PFSK-1 (cell line): ENCODE results near the gene NRXN3.

Experiments
- FOXP2 ChIP-seq: optimal IDR thresholded peaks from 2 replicates; pipeline ENCODE3; 2011; ENCODE audit warnings: borderline replicate concordance, control low read depth, inconsistent platforms; ENCODE audit not compliant: insufficient read depth; ENCODE audit errors: extremely low read length, extremely low read depth
- POLR2AphosphoS5 ChIP-seq: IDR thresholded peaks from 2 replicates; pipeline ENCODE4 v1.6.1; 2012; ENCODE audit warnings: low read depth, mild to moderate bottlenecking, control low read depth, low read length, moderate library complexity
- REST ChIP-seq, 2 experiments: IDR thresholded peaks; 2 replicates each; pipeline versions ENCODE4 v1.6.1 to v1.8.0; 2011 to 2012; ENCODE audit warnings: low read depth in 2 of 2, low read length in 2 of 2, control low read depth in 1 of 2, inconsistent platforms in 1 of 2, mild to moderate bottlenecking in 1 of 2, moderate library complexity in 1 of 2; ENCODE audit not compliant: insufficient read depth in 1 of 2
- SIN3A ChIP-seq: IDR thresholded peaks from 2 replicates; pipeline ENCODE4 v1.6.1; 2012; ENCODE audit warnings: mild to moderate bottlenecking, low read length, moderate library complexity, borderline replicate concordance; ENCODE audit not compliant: insufficient read depth
- TAF1 ChIP-seq: IDR thresholded peaks from 2 replicates; pipeline ENCODE4 v1.6.1; 2012; ENCODE audit warnings: low read length, control low read depth, borderline replicate concordance; ENCODE audit not compliant: insufficient read depth

The NRXN3 gene

GRCh38 chr14:78697341-78697740 is 527.2 kb downstream of the NRXN3 start:
- TF ChIP-seq SIN3A, result no peak
- no peak for TF ChIP-seq FOXP2
- TF ChIP-seq REST (IDR thresholded peaks at IDR 0.05; ENCODE audit: insufficient read depth in 1 of 2, low read depth in 2 of 2, low read length in 2 of 2), result no peak
- no peak for TF ChIP-seq TAF1
- TF ChIP-seq POLR2AphosphoS5, result no peak

- TF ChIP-seq REST (IDR thresholded peaks at IDR 0.05; ENCODE audit: insufficient read depth in 1 of 2, low read depth in 2 of 2, low read length in 2 of 2) (no peak), TAF1 (no peak), SIN3A (no peak), FOXP2 (no peak), POLR2AphosphoS5 (no peak)
Measured at GRCh38 chr14:78698991-78699390, 528.8 kb downstream of the NRXN3 start.

DNA sequence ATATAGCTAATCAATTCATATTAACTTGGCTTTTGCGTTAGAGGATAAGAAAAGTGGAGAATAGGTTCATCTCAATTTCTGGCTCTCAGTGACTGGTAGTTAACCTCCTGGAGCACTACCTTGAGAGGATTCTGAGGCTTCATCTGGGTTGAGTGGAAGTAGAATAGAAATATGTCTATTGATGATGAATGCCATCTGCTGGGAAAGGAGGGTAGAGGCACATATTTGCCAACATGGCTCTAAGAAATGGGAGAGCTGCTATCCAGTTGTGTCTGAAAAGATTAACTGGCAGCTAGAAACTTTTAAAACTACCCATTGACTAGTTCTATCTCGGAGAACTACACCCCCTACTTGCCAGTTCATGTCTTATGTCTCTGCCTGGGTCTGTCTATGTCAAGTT is 530.1 kb downstream of the NRXN3 start:
- TF ChIP-seq SIN3A, result no peak
- no peak for TF ChIP-seq POLR2AphosphoS5
- TF ChIP-seq REST (IDR thresholded peaks at IDR 0.05; ENCODE audit: insufficient read depth in 1 of 2, low read depth in 2 of 2, low read length in 2 of 2), result no peak
- no peak for TF ChIP-seq FOXP2
- TF ChIP-seq TAF1, result no peak

DNA sequence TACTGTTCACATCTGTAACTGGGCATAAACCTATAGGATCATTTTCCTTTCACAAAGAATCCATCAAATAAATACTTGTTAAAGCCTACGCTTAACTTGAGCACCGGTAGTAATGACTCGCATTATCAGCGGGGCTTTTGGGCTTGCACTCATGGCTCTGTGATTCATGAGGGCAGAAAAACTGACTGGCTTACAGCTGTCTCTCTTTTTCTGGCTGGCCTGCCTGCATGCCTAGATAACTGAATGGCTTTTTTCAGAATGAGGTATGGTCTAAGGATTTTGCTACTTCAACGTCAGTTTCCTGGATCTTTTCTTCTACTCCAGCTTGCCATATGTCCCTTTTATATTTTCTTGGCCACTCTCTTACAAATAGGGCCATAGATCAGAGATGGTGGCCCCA is 531.1 kb downstream of the NRXN3 start:
- TF ChIP-seq POLR2AphosphoS5, result no peak
- no peak for TF ChIP-seq REST (IDR thresholded peaks at IDR 0.05; ENCODE audit: insufficient read depth in 1 of 2, low read depth in 2 of 2, low read length in 2 of 2)
- no peak for TF ChIP-seq TAF1
- no peak for TF ChIP-seq FOXP2
- TF ChIP-seq SIN3A, result no peak

DNA sequence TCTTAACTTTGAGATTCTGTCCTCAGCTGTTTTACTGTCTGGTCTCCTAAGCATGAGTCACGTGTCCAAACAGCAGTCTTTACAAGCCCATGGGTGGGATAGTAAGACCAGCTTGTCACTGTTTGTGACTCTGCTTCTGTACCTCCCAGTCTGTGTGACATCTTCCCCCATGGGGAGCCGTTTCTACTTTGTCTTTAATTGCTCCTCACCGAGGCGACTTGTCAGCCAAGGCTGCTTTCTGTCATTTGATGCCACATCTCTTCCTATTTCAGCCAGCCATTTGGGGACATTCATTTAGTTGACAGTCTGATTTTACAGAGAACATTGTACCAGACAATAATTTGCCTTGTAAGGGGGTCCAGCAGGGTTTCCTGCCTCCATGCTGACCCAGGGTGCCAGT is 534.8 kb downstream of the NRXN3 start:
- TF ChIP-seq REST (IDR thresholded peaks at IDR 0.05; ENCODE audit: insufficient read depth in 1 of 2, low read depth in 2 of 2, low read length in 2 of 2) (no peak), TAF1 (no peak), SIN3A (no peak), FOXP2 (no peak), POLR2AphosphoS5 (no peak)
